Measurements from ENCODE around the gene PHLDB3. TPM values are rescaled to one million over a fixed set of nuclear protein-coding genes. Genes with fewer than 3 reads are reported as not detected.

Gene PHLDB3
- total and polyA plus RNA-seq, 2 of the 13 experiments (the other 11 are each of a cell fraction or from before 2014, with no cell fraction given): 11.3 to 14.5 TPM

- TF ChIP-seq ZNF687 (CRISPR knock-in tag; IDR thresholded peaks at IDR 0.05) (peak; percentile 77), ZSCAN22 (CRISPR knock-in tag; IDR thresholded peaks at IDR 0.05) (peak; percentile 97), ZNF12 (CRISPR knock-in tag; IDR thresholded peaks at IDR 0.05) (no peak), ZNF878 (CRISPR knock-in tag; IDR thresholded peaks at IDR 0.05) (0 out of 2 replicates have a peak, but pooled peaks have one; percentile 66), PRDM15 (CRISPR knock-in tag; IDR thresholded peaks at IDR 0.05) (0 out of 2 replicates have a peak, but pooled peaks have one; percentile 19), ZNF547 (CRISPR knock-in tag; IDR thresholded peaks at IDR 0.05) (peak; percentile 45; the same call in 1 of the 2 replicates), ZNF232 (CRISPR knock-in tag; IDR thresholded peaks at IDR 0.05; ENCODE audit: borderline replicate concordance) (0 out of 2 replicates have a peak, but pooled peaks have one; percentile 52), KIAA2018 (CRISPR knock-in tag; IDR thresholded peaks at IDR 0.05; ENCODE audit: borderline replicate concordance) (no peak), ZNF672 (CRISPR knock-in tag; IDR thresholded peaks at IDR 0.05) (no peak), ZNF788 (CRISPR knock-in tag; IDR thresholded peaks at IDR 0.05; ENCODE audit: borderline replicate concordance) (peak; percentile 77; the same call in 1 of the 2 replicates), CCAR2 (optimal IDR thresholded peaks at IDR 0.05; ENCODE audit: low read depth, low read length) (no peak)
Measured at GRCh38 chr19:43526884-43527859, 22.6 kb upstream of the PHLDB3 start, which contains the start of gene ETHE1 (continued).
